GM23338 (cell line): ENCODE data around the gene IZUMO4. TPM values are rescaled to one million over a fixed set of nuclear protein-coding genes. Genes with fewer than 3 reads are reported as not detected.

Source experiments
- ATAC-seq: fragments of 200-7000 bp; cut with Tn5 transposase; 3 replicates; pipeline ENCODE4 v1.9.1; 2020
- DNase-seq: peaks from one replicate; pipeline ENCODE4 v3.0.0-alpha.2; 2015; ENCODE audit warnings: low spot score
- H2AFZ ChIP-seq: fragments of 200-600 bp; sonication (generic); 2 replicates; pipeline ENCODE4 v1.8.0; 2016; ENCODE audit warnings: antibody characterized with exemption, mild to moderate bottlenecking, moderate library complexity
- H3F3A ChIP-seq: fragments of 200-600 bp; sonication (generic); replicated peaks from 2 replicates; pipeline ENCODE4 v1.8.0; 2017; ENCODE audit warnings: antibody characterized with exemption, mixed run types, low read depth
- H3K27ac ChIP-seq: fragments of 200-600 bp; sonication (generic); 2 replicates; pipeline ENCODE4 v1.6.1; 2016; ENCODE audit warnings: low read depth
- H3K27me3 ChIP-seq: fragments of 200-600 bp; sonication (generic); 2 replicates; pipeline ENCODE4 v1.8.0; 2016; ENCODE audit warnings: mild to moderate bottlenecking, mixed run types, moderate library complexity; ENCODE audit not compliant: insufficient read depth
- H3K36me3 ChIP-seq: fragments of 200-600 bp; sonication (generic); 2 replicates; pipeline ENCODE4 v1.8.0; 2016; ENCODE audit warnings: mild to moderate bottlenecking; ENCODE audit not compliant: insufficient read depth
- H3K4me1 ChIP-seq: fragments of 200-600 bp; sonication (generic); 2 replicates; pipeline ENCODE4 v1.8.0; 2016; ENCODE audit warnings: mild to moderate bottlenecking, moderate library complexity; ENCODE audit not compliant: insufficient read depth
- H3K4me2 ChIP-seq: fragments of 200-600 bp; sonication (generic); 2 replicates; pipeline ENCODE4 v1.7.1; 2017; ENCODE audit warnings: mixed run types
- H3K4me3 ChIP-seq: fragments of 200-600 bp; sonication (generic); 2 replicates; pipeline ENCODE4 v1.6.1; 2016; ENCODE audit warnings: mixed run types
- H3K79me2 ChIP-seq: fragments of 200-600 bp; sonication (generic); replicated peaks from 2 replicates; pipeline ENCODE4 v1.8.0; 2017; ENCODE audit warnings: mild to moderate bottlenecking; ENCODE audit not compliant: insufficient read depth
- H3K9me2 ChIP-seq: fragments of 200-600 bp; sonication (generic); 2 replicates; pipeline ENCODE4 v1.8.0; 2017; ENCODE audit not compliant: insufficient read depth
- H4K20me1 ChIP-seq: fragments of 200-600 bp; sonication (generic); replicated peaks from 2 replicates; pipeline ENCODE4 v1.8.0; 2017; ENCODE audit warnings: mild to moderate bottlenecking; ENCODE audit not compliant: insufficient read depth
- H3K27ac Mint-ChIP-seq: 2 replicates; pipeline ENCODE4 v1.8.0; 2020; ENCODE audit warnings: inconsistent platforms, mild to moderate bottlenecking, moderate library complexity, mixed read lengths
- H3K27me3 Mint-ChIP-seq: 3 replicates; pipeline ENCODE4 v1.8.0; 2022; ENCODE audit warnings: low read depth, mild to moderate bottlenecking, moderate library complexity, mixed read lengths, inconsistent platforms; ENCODE audit not compliant: insufficient read depth, poor library complexity
- H3K36me3 Mint-ChIP-seq: 3 replicates; pipeline ENCODE4 v1.8.0; 2021; ENCODE audit warnings: low read depth, mild to moderate bottlenecking, inconsistent platforms, moderate library complexity, mixed read lengths
- H3K4me1 Mint-ChIP-seq: 3 replicates; pipeline ENCODE4 v1.8.0; 2020; ENCODE audit warnings: mild to moderate bottlenecking, inconsistent platforms, mixed read lengths
- H3K4me3 Mint-ChIP-seq: 3 replicates; pipeline ENCODE4 v1.8.0; 2021; ENCODE audit warnings: moderate library complexity, mild to moderate bottlenecking, inconsistent platforms, mixed read lengths
- H3K9me3 Mint-ChIP-seq: 3 replicates; pipeline ENCODE4 v1.8.0; 2020; ENCODE audit warnings: moderate library complexity, mild to moderate bottlenecking, inconsistent platforms, mixed read lengths
- CREB1 ChIP-seq: fragments of 250-450 bp; sonication (Bioruptor Pico); IDR thresholded peaks from 2 replicates; pipeline ENCODE4 v1.5.0; 2020; ENCODE audit warnings: low read depth, mild to moderate bottlenecking, moderate library complexity
- EZH2 ChIP-seq: fragments of 200-600 bp; sonication (generic); IDR thresholded peaks from one replicate; pipeline ENCODE4 v1.8.0; 2017; ENCODE audit warnings: antibody characterized with exemption, mild to moderate bottlenecking, low read depth; ENCODE audit not compliant: unreplicated experiment
- EZH2phosphoT487 ChIP-seq: fragments of 200-600 bp; sonication (generic); IDR thresholded peaks from one replicate; pipeline ENCODE4 v1.8.1; 2018; ENCODE audit warnings: antibody characterized with exemption; ENCODE audit not compliant: unreplicated experiment
- JUNB ChIP-seq: IDR thresholded peaks from one replicate; pipeline ENCODE4 v1.6.1; 2016; ENCODE audit warnings: antibody characterized with exemption; ENCODE audit not compliant: unreplicated experiment
- NANOG ChIP-seq: IDR thresholded peaks from 2 replicates; pipeline ENCODE4 v1.6.1; 2016; ENCODE audit warnings: antibody characterized with exemption, borderline replicate concordance
- POLR2AphosphoS5 ChIP-seq: IDR thresholded peaks from 2 replicates; pipeline ENCODE4 v1.6.1; 2016; ENCODE audit warnings: antibody characterized with exemption, low read depth
- STAT1 ChIP-seq: IDR thresholded peaks from one replicate; pipeline ENCODE4 v1.6.1; 2016; ENCODE audit warnings: antibody characterized with exemption; ENCODE audit not compliant: unreplicated experiment
- ZNF114 ChIP-seq: fragments of 250-450 bp; sonication (Bioruptor Pico); IDR thresholded peaks from 2 replicates; pipeline ENCODE4 v1.5.0; 2020; ENCODE audit warnings: mild to moderate bottlenecking, moderate library complexity
- ZNF331 ChIP-seq: fragments of 250-450 bp; sonication (Bioruptor Pico); IDR thresholded peaks from 2 replicates; pipeline ENCODE4 v1.5.0; 2020; ENCODE audit warnings: low read depth, mild to moderate bottlenecking, moderate library complexity
- polyA plus RNA-seq: library from polyadenylated mRNA; unstranded; fragments of >200 nt; fragmentation: Nextera tagmentation; extraction: Ambion mirVana; gene quantifications from 2 replicates; pipeline ENCODE4 v1.2.1, GENCODE V29; 2016
- total RNA-seq: library from RNA; depleted of rRNA; stranded (reverse); fragments of >200 nt; shearing (Covaris generic); gene quantifications from 2 replicates; pipeline ENCODE4 v1.2.3, GENCODE V29; 2014
- TF ChIP-seq, protein P1 (sequence below): IDR thresholded peaks from one replicate; pipeline ENCODE4 v1.6.1; 2018; ENCODE audit warnings: antibody characterized with exemption; ENCODE audit not compliant: unreplicated experiment
- TF ChIP-seq, protein P2 (sequence below): IDR thresholded peaks from 2 replicates; pipeline ENCODE4 v1.6.1; 2016; ENCODE audit warnings: antibody characterized with exemption
- TF ChIP-seq, protein P3 (sequence below): fragments of 250-450 bp; sonication (Bioruptor Pico); IDR thresholded peaks from 2 replicates; pipeline ENCODE4 v1.5.0; 2020; ENCODE audit warnings: mild to moderate bottlenecking, moderate library complexity
- TF ChIP-seq, protein P4 (sequence below), 2 experiments: fragments of 200-600 bp in 1 of 2; sonication (generic) in 1 of 2; conservative IDR thresholded peaks; 2 replicates each; pipeline versions ENCODE4 v1.5.1 to v1.6.1; 2016 to 2017; ENCODE audit warnings: antibody characterized with exemption in 2 of 2, low read depth in 2 of 2, mild to moderate bottlenecking in 2 of 2, moderate library complexity in 1 of 2

Gene IZUMO4
- total and polyA plus RNA-seq, 2 experiments from 2014 or later, result 0.57 to 2.2 TPM

DNA sequence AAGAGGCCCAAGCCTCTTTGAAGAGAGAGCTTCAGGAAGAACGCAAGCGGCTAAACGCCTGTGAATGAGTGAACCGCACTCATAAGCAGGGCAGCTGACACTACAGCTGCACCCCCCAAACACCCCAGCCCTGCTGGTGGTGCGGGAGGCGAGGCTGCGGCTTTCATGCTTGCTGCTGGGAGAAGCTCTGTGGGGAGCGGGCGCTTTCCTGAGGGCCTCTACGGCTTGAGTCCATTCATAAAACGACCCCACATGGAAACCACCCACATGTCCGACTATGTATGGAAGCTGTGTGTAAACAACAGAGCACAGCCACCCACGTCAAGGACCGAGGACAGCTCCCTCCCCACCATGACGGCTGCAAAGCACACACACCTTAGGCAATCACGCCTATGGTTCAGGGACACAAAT is 49.1 kb downstream of the IZUMO4 start (continued):
- TF ChIP-seq, protein P1, sequence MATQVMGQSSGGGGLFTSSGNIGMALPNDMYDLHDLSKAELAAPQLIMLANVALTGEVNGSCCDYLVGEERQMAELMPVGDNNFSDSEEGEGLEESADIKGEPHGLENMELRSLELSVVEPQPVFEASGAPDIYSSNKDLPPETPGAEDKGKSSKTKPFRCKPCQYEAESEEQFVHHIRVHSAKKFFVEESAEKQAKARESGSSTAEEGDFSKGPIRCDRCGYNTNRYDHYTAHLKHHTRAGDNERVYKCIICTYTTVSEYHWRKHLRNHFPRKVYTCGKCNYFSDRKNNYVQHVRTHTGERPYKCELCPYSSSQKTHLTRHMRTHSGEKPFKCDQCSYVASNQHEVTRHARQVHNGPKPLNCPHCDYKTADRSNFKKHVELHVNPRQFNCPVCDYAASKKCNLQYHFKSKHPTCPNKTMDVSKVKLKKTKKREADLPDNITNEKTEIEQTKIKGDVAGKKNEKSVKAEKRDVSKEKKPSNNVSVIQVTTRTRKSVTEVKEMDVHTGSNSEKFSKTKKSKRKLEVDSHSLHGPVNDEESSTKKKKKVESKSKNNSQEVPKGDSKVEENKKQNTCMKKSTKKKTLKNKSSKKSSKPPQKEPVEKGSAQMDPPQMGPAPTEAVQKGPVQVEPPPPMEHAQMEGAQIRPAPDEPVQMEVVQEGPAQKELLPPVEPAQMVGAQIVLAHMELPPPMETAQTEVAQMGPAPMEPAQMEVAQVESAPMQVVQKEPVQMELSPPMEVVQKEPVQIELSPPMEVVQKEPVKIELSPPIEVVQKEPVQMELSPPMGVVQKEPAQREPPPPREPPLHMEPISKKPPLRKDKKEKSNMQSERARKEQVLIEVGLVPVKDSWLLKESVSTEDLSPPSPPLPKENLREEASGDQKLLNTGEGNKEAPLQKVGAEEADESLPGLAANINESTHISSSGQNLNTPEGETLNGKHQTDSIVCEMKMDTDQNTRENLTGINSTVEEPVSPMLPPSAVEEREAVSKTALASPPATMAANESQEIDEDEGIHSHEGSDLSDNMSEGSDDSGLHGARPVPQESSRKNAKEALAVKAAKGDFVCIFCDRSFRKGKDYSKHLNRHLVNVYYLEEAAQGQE, result peak; percentile 63

DNA sequence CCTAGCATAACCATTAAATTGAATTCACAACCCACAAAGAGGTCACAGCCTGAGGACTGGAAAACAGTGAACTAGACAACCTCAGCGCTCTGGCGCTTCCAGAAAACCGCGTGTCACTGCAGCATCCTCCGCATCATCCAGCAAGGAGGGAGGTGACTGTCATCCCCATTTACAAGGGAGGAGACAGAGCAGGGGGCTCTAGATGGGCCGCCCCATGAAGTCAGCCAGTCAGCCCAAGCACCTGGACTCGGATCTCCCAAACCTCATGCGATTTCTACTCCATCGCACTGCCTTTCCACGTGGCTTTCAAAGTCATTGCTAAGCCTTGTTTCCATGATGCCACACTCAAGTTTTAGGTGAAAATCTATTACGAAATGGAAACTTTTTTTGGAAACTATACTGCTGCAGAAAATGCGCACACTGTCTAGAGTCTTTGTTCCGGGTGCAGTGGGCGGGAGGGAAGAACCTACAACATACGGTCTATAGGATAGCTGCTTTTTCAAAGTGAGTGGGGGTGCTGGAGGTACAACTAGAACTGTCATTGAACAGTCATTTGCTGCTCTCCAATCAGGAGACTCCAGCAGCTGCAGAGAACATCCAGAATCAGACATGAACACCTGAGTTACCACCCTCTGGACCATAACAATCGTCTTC is 51.9 kb downstream of the IZUMO4 start:
- Mint-ChIP-seq H3K27ac (no peak overlapping the region), H3K4me1 (peaks cover 28% of the 10 kb centered on the region), H3K9me3 (no peaks in the 10 kb centered on the region), H3K36me3 (peaks cover 17% of the 10 kb centered on the region), H3K27me3 (peaks cover 12% of the 10 kb centered on the region), H3K4me3 (peak overlapping the region; percentile 91; the same call in 2 of the 3 replicates)
- H3K4me1 ChIP-seq, result no peaks in the 10 kb centered on the region; the same call in 1 of the 2 replicates
- no peaks in the 10 kb centered on the region for H3K9me2 ChIP-seq
- ATAC-seq, result no peak
- 0 out of 2 replicates have a peak overlapping the region, but pooled peaks have one; percentile 74 for H3K27ac ChIP-seq
- no peak for DNase-seq
- H3K79me2 ChIP-seq, result peaks cover 76% of the 10 kb centered on the region
- H3K36me3 ChIP-seq, result no peaks in the 10 kb centered on the region
- no peaks in the 10 kb centered on the region for H3K27me3 ChIP-seq
- peak overlapping the region; percentile 32; the same call in 1 of the 2 replicates for H3K4me2 ChIP-seq
- H4K20me1 ChIP-seq, result peaks cover 61% of the 10 kb centered on the region
- no peak overlapping the region for H3K4me3 ChIP-seq
- no peak overlapping the region for H2AFZ ChIP-seq
- H3F3A ChIP-seq, result peaks cover 11% of the 10 kb centered on the region; the same call in 1 of the 2 replicates
- TF ChIP-seq, protein P2, sequence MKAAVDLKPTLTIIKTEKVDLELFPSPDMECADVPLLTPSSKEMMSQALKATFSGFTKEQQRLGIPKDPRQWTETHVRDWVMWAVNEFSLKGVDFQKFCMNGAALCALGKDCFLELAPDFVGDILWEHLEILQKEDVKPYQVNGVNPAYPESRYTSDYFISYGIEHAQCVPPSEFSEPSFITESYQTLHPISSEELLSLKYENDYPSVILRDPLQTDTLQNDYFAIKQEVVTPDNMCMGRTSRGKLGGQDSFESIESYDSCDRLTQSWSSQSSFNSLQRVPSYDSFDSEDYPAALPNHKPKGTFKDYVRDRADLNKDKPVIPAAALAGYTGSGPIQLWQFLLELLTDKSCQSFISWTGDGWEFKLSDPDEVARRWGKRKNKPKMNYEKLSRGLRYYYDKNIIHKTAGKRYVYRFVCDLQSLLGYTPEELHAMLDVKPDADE, result no peak
- TF ChIP-seq EZH2, result no peak
- no peak for TF ChIP-seq STAT1
- no peak for TF ChIP-seq JUNB
- TF ChIP-seq ZNF114 (CRISPR knock-in tag), result no peak
- TF ChIP-seq, protein P3, sequence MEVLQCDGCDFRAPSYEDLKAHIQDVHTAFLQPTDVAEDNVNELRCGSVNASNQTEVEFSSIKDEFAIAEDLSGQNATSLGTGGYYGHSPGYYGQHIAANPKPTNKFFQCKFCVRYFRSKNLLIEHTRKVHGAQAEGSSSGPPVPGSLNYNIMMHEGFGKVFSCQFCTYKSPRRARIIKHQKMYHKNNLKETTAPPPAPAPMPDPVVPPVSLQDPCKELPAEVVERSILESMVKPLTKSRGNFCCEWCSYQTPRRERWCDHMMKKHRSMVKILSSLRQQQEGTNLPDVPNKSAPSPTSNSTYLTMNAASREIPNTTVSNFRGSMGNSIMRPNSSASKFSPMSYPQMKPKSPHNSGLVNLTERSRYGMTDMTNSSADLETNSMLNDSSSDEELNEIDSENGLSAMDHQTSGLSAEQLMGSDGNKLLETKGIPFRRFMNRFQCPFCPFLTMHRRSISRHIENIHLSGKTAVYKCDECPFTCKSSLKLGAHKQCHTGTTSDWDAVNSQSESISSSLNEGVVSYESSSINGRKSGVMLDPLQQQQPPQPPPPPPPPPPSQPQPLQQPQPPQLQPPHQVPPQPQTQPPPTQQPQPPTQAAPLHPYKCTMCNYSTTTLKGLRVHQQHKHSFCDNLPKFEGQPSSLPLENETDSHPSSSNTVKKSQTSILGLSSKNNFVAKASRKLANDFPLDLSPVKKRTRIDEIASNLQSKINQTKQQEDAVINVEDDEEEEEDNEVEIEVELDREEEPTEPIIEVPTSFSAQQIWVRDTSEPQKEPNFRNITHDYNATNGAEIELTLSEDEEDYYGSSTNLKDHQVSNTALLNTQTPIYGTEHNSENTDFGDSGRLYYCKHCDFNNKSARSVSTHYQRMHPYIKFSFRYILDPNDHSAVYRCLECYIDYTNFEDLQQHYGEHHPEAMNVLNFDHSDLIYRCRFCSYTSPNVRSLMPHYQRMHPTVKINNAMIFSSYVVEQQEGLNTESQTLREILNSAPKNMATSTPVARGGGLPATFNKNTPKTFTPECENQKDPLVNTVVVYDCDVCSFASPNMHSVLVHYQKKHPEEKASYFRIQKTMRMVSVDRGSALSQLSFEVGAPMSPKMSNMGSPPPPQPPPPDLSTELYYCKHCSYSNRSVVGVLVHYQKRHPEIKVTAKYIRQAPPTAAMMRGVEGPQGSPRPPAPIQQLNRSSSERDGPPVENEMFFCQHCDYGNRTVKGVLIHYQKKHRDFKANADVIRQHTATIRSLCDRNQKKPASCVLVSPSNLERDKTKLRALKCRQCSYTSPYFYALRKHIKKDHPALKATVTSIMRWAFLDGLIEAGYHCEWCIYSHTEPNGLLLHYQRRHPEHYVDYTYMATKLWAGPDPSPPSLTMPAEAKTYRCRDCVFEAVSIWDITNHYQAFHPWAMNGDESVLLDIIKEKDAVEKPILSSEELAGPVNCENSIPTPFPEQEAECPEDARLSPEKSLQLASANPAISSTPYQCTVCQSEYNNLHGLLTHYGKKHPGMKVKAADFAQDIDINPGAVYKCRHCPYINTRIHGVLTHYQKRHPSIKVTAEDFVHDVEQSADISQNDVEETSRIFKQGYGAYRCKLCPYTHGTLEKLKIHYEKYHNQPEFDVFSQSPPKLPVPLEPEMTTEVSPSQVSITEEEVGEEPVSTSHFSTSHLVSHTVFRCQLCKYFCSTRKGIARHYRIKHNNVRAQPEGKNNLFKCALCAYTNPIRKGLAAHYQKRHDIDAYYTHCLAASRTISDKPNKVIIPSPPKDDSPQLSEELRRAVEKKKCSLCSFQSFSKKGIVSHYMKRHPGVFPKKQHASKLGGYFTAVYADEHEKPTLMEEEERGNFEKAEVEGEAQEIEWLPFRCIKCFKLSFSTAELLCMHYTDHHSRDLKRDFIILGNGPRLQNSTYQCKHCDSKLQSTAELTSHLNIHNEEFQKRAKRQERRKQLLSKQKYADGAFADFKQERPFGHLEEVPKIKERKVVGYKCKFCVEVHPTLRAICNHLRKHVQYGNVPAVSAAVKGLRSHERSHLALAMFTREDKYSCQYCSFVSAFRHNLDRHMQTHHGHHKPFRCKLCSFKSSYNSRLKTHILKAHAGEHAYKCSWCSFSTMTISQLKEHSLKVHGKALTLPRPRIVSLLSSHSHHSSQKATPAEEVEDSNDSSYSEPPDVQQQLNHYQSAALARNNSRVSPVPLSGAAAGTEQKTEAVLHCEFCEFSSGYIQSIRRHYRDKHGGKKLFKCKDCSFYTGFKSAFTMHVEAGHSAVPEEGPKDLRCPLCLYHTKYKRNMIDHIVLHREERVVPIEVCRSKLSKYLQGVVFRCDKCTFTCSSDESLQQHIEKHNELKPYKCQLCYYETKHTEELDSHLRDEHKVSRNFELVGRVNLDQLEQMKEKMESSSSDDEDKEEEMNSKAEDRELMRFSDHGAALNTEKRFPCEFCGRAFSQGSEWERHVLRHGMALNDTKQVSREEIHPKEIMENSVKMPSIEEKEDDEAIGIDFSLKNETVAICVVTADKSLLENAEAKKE (CRISPR knock-in tag), result no peak
- no peak for TF ChIP-seq ZNF331
- TF ChIP-seq NANOG, result no peak
- TF ChIP-seq POLR2AphosphoS5, result no peak
- no peak for TF ChIP-seq EZH2phosphoT487
- TF ChIP-seq CREB1 (CRISPR knock-in tag), result no peak
- TF ChIP-seq, protein P4, sequence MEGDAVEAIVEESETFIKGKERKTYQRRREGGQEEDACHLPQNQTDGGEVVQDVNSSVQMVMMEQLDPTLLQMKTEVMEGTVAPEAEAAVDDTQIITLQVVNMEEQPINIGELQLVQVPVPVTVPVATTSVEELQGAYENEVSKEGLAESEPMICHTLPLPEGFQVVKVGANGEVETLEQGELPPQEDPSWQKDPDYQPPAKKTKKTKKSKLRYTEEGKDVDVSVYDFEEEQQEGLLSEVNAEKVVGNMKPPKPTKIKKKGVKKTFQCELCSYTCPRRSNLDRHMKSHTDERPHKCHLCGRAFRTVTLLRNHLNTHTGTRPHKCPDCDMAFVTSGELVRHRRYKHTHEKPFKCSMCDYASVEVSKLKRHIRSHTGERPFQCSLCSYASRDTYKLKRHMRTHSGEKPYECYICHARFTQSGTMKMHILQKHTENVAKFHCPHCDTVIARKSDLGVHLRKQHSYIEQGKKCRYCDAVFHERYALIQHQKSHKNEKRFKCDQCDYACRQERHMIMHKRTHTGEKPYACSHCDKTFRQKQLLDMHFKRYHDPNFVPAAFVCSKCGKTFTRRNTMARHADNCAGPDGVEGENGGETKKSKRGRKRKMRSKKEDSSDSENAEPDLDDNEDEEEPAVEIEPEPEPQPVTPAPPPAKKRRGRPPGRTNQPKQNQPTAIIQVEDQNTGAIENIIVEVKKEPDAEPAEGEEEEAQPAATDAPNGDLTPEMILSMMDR (conservative IDR thresholded peaks at IDR 0.05; ENCODE audit: low read depth in 2 of 2), result no peak
